Tibial nerve (tissue), 3 donors: ENCODE results near the gene WDSUB1.

Experiments
- CTCF ChIP-seq, 5 experiments: fragments of 200-600 bp in 3 of 5; fragments of 450-650 bp in 2 of 5; sonication (generic) in 3 of 5; IDR thresholded peaks; one replicate each; pipeline ENCODE4 v1.5.1; 2016 to 2019; ENCODE audit warnings: antibody characterized with exemption in 5 of 5, mild to moderate bottlenecking in 3 of 5, moderate library complexity in 2 of 5
- POLR2A ChIP-seq, 2 donors: fragments of 450-650 bp; IDR thresholded peaks; one replicate each; pipeline ENCODE4 v1.6.1; 2017; ENCODE audit warnings: antibody characterized with exemption in 2 of 2, mild to moderate bottlenecking in 2 of 2, moderate library complexity in 2 of 2

DNA sequence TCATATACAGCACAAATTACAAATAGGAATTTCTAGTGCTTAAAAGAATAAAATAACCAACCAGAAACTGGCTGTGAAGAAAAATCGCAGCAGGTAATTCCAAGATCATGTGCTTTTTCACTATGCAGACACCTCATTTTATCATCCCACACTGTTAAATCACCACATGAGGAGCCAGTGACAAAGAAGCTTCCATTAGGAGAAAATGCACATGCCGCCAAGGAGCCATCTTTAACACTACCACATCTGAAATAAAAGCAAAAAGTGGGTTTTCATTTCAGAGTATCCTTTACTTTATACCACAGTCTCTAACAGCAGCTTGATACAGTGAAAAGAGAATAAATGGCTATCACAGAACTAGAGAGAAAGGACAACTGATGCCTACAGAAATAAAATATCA, 6.8 kb downstream of the WDSUB1 start:
- no peak for TF ChIP-seq CTCF (IDR thresholded peaks at IDR 0.05)
- no peak for TF ChIP-seq POLR2A (IDR thresholded peaks at IDR 0.05)
